ENCODE results near the gene SFT2D1. TPM values are rescaled to one million over a fixed set of nuclear protein-coding genes. Genes with fewer than 3 reads are reported as not detected.

Gene SFT2D1
- polyA plus RNA-seq, 1 experiment, result 76.5 TPM

GRCh38 chr6:166305562-166306117 lies 36.7 kb downstream of the SFT2D1 start:
- no peak overlapping the region for H3K4me3 ChIP-seq (ENCODE audit: low read depth, low read length)
- no peak overlapping the region for H3K27ac ChIP-seq (ENCODE audit: low read depth, low read length)
- H3K9me3 ChIP-seq (ENCODE audit: control insufficient read depth, insufficient read depth, low read length), result peaks cover 2% of the 10 kb centered on the region; the same call in 1 of the 2 replicates
- no peak for DNase-seq (ENCODE audit: low read depth, low spot score)
- no peak for TF ChIP-seq CTCF (IDR thresholded peaks at IDR 0.05; ENCODE audit: low read depth, low read length)
- POLR2A ChIA-PET, result no interaction called here
- CTCF ChIA-PET, result interaction anchor here (0.5 to 1.0 kb wide), 2 partner anchors 17 to 198 kb away, joined by 6 to 10 read pairs; no protein-coding TSS in a partner anchor
- H3K27me3 ChIP-seq (ENCODE audit: control insufficient read depth, insufficient read depth, low read length), result peaks cover 51% of the 10 kb centered on the region

GRCh38 chr6:166304106-166304505 lies 38.2 kb downstream of the SFT2D1 start:
- CTCF ChIA-PET, result interaction anchor here (1.2 to 2.4 kb wide), 3 partner anchors 9 to 97 kb away, joined by 4 to 15 read pairs (median 4); no protein-coding TSS in a partner anchor

GRCh38 chr6:166301611-166302529 lies 40.5 kb downstream of the SFT2D1 start:
- DNase-seq (ENCODE audit: low read depth, low spot score), result no peak
- no peak overlapping the region for H3K4me3 ChIP-seq (ENCODE audit: low read depth, low read length)
- ChIA-PET POLR2A (no interaction called here), CTCF (no interaction called here)
- no peak overlapping the region for H3K27ac ChIP-seq (ENCODE audit: low read depth, low read length)
- H3K27me3 ChIP-seq (ENCODE audit: control insufficient read depth, insufficient read depth, low read length), result peaks cover 27% of the 10 kb centered on the region
- peaks cover 2% of the 10 kb centered on the region; the same call in 1 of the 2 replicates for H3K9me3 ChIP-seq (ENCODE audit: control insufficient read depth, insufficient read depth, low read length)
- TF ChIP-seq CTCF (IDR thresholded peaks at IDR 0.05; ENCODE audit: low read depth, low read length), result no peak

More at GRCh38 chr6:166304106-166304505, 38.2 kb downstream of the SFT2D1 start:
- no peak for TF ChIP-seq CTCF (IDR thresholded peaks at IDR 0.05; ENCODE audit: low read depth, low read length)
- H3K27ac ChIP-seq (ENCODE audit: low read depth, low read length), result no peak overlapping the region
- H3K27me3 ChIP-seq (ENCODE audit: control insufficient read depth, insufficient read depth, low read length), result peaks cover 39% of the 10 kb centered on the region
- POLR2A ChIA-PET, result no interaction called here
- H3K4me3 ChIP-seq (ENCODE audit: low read depth, low read length), result no peak overlapping the region
- DNase-seq (ENCODE audit: low read depth, low spot score), result no peak
- H3K9me3 ChIP-seq (ENCODE audit: control insufficient read depth, insufficient read depth, low read length), result peaks cover 2% of the 10 kb centered on the region; the same call in 1 of the 2 replicates

DNA sequence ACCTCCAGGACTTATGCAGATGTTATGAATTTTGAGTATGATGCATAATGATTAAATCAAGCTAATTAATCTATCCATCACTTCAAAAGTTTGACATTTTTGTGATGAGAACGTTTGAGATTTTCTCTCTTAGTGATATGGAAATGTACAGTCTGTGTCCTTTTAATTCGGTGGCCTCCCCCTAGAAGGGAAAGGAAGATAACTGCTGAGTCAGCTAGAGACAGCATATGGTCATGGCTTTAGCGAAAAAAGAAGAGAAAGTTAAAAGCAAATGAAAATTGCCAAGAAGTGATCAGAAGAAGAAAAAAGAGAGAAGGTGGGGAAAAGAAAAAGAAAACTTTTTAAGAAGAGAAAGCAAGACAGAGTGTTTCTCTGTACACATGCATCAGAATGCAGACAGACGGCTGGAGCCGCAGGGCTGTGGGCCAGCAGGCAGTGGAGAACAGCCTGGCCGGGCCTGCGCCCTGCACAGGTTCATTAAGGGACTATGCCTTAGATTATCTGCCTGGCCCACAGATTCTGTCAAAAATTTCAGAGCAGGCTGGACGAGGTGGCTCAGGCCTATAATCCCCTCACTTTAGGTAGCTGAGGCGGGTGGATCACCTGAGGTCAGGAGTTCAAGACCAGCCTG lies 41.9 kb downstream of the SFT2D1 start:
- no peak for TF ChIP-seq CTCF (IDR thresholded peaks at IDR 0.05; ENCODE audit: low read depth, low read length)
- Histone ChIP-seq H3K4me3 (ENCODE audit: low read depth, low read length) (no peak overlapping the region), H3K27ac (ENCODE audit: low read depth, low read length) (no peak overlapping the region), H3K27me3 (ENCODE audit: control insufficient read depth, insufficient read depth, low read length) (peaks cover 15% of the 10 kb centered on the region), H3K9me3 (ENCODE audit: control insufficient read depth, insufficient read depth, low read length) (no peaks in the 10 kb centered on the region; the same call in 1 of the 2 replicates)
- DNase-seq (ENCODE audit: low read depth, low spot score), result no peak
- CTCF ChIA-PET, result interaction anchor here (0.7 kb wide), 1 partner anchor 18 kb away, joined by 7 read pairs; no protein-coding TSS in a partner anchor
- POLR2A ChIA-PET, result no interaction called here
